ENCODE measurements around the gene PMP22.
"Not testable (repeated sequence)": the region's sequence is repeated elsewhere in the genome, so short reads cannot be mapped to it uniquely, and the experiment has no call there.

The PMP22 gene

GRCh38 chr17:15250135-15250860 is 14.8 kb downstream of the PMP22 start:
- no peak for DNase-seq

- no peak for DNase-seq
Observed at GRCh38 chr17:15249487-15249886, 15.6 kb downstream of the PMP22 start.

- DNase-seq = no peak
Observed at GRCh38 chr17:15247891-15248529, 17.1 kb downstream of the PMP22 start.

GRCh38 chr17:15245054-15245453 is 20.1 kb downstream of the PMP22 start:
- DNase-seq = no peak

GRCh38 chr17:15240644-15241043 is 24.5 kb downstream of the PMP22 start:
- no peak for DNase-seq

- DNase-seq = no peak
Observed at GRCh38 chr17:15239491-15239890, 25.6 kb downstream of the PMP22 start.

- DNase-seq = no peak
Observed at GRCh38 chr17:15238676-15239422, 26.3 kb downstream of the PMP22 start.

- DNase-seq = no peak
Observed at GRCh38 chr17:15238057-15238456, 27.1 kb downstream of the PMP22 start.

- DNase-seq = no peak
Observed at GRCh38 chr17:15237106-15237425, 28.1 kb downstream of the PMP22 start.

- DNase-seq = no peak
Observed at GRCh38 chr17:15236281-15237105, 28.6 kb downstream of the PMP22 start.

- no peak for DNase-seq
Observed at GRCh38 chr17:15233971-15234370, 31.2 kb downstream of the PMP22 start.

- no peak for DNase-seq
Observed at GRCh38 chr17:15233022-15233805, 31.9 kb downstream of the PMP22 start.

GRCh38 chr17:15232517-15232915 is 32.6 kb downstream of the PMP22 start:
- DNase-seq = no peak

GRCh38 chr17:15231851-15232516 is 33.1 kb downstream of the PMP22 start:
- DNase-seq = no peak

- DNase-seq = no peak
Observed at GRCh38 chr17:15230866-15231265, 34.3 kb downstream of the PMP22 start.

- not testable (repeated sequence) for DNase-seq
Observed at GRCh38 chr17:15221827-15222226, 43.3 kb downstream of the PMP22 start.

- DNase-seq = no peak
Observed at GRCh38 chr17:15220785-15221184, 44.3 kb downstream of the PMP22 start.

GRCh38 chr17:15216481-15216880 is 48.6 kb downstream of the PMP22 start:
- DNase-seq = no peak

GRCh38 chr17:15213381-15214087 is 51.6 kb downstream of the PMP22 start:
- no peak for DNase-seq

- no peak for DNase-seq
Observed at GRCh38 chr17:15210247-15210646, 54.9 kb downstream of the PMP22 start.

- not testable (repeated sequence) for DNase-seq
Observed at GRCh38 chr17:15203062-15203461, 62.1 kb downstream of the PMP22 start.

All from NCI-H2081 treated with DMSO at 0.1 percent for 48 hours (cell line).